GM18873 (cell line): ENCODE results near the gene ST6GAL1.
"Not testable (repeated sequence)": the region's sequence is repeated elsewhere in the genome, so short reads cannot be mapped to it uniquely, and the experiment has no call there.

Experiments used
- ATAC-seq: cut with Tn5 transposase; IDR thresholded peaks from one replicate; pipeline ENCODE4 v1.9.1; 2021; ENCODE audit warnings: mild to moderate bottlenecking, moderate library complexity, moderate number of reproducible peaks; ENCODE audit not compliant: unreplicated experiment, low FRiP score

Gene ST6GAL1

DNA sequence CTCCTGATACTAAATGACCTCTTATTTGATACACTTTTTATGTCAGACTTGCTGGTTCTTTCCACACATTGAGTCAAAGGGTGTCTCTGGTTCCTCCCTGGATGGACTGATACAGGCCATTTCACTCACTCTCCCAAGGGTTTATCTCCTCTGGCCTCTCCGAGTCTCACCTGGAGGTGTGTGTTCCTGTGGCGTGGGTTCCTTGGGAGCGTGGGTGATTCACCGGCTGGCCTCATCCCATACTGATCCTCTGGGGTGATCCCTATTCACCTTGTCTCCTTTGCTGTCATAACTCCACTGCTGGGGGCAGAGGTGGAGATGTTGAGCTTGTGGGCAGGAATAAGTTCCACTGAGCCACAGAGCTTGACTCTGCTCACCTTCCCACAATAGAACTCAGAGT is 61.1 kb downstream of the ST6GAL1 start:
- ATAC-seq, result no peak

DNA sequence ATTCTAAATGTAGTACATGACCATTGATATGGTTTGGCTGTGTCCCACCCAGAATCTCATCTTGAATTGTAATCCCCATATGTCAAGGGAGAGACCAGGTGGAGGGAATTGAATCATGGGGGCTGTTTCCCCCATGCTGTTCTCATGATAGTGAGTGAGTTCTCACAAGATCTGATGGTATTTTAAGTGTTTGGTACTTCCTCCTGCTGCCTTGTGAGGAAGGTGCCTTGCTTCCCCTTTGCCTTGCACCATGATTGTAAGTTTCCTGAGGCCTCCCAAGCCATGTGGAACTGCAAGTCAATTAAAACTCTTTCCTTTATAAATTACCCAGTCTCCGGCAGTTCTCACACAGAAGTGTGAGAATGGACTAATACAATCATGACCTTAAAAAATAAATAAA is 61.8 kb downstream of the ST6GAL1 start:
- not testable (repeated sequence) for ATAC-seq

DNA sequence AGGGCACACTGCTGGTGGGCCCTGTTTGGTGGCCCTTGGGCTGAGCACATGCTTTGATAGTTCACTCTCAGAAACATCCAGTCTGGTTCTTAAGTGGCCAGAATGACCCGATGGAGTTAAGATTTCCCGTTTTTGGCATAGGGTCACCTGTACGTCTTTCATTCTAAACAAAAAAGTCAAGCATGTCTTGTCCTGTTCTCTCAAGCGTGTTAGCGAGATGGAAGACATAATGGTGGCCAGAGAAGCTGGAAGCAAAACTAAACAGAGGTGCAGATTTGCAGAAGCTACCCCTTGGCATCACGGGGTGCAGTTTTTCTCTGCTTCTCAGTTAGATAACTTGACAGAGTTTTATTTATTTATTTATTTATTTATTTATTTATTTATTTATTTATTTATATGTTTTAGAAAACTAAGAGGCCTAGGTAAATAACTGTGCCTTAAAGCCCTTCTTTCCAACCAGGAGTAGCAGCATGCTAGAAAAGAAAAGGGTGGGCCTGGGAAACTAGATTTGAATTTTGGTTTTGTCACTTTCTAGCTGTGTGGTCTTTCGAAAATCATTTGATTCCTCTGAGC is 63.0 kb downstream of the ST6GAL1 start:
- no peak for ATAC-seq

DNA sequence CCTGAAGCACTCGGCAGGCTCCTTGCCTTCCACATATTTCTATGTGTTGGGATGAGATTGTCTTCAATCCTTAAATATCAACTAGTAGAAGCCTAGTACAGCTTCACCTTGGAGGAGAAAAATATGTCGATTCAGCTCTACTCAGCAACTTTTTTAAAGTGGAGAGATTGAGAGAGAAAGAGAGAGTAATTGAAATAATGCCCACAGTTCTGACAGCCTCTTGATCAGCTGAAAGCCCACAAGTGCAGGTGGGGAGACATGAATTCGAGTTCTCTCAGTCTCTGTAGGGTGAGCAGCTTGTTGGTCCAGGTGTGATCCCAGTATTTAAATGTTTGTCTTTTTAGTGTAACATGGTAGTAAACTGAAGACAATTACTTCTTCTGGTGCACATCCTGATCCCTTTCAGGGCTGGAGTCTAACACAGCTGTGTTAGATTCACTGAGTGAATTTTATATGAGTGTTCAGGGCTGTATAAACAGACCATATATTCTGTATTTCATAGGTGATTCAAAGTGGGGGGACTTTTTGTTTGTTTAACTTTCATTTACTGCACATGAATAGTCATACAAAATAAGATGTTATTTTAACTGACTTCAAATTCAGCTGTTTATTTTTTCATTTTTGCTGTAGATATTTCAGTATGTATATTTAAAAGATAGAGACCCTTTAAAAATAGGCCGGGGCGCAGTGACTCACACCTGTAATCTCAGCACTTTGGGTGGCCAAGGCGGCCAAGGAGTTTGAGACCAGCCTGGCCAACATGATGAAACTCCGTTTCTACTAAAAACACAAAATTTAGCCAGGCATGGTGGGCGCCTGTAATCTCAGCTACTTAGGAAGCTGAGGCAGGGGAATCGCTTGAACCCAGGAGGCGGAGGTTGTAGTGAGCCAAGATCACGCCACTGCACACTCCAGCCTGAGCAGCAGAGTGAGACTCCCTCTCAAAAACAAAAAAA is 64.0 kb downstream of the ST6GAL1 start:
- no peak for ATAC-seq

DNA sequence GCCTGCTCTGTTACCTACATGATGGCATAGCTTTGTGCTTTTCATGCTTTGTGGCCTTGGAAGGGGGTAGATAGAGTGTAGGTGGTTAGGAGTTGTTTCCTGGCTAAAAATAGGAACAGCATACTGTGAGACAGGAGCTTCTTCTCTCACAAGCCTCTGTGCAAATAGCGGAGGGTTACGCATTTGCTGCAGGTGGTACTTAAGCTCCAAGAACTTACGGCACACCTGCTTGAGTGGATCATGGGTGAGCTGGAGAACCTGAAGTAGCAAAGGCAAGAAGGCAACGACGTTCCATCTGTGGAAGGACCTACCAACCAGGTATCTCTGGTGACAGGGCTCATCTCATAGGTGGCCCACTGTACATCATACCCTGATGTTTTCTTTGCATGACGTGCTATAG is 66.0 kb downstream of the ST6GAL1 start:
- ATAC-seq, result no peak

DNA sequence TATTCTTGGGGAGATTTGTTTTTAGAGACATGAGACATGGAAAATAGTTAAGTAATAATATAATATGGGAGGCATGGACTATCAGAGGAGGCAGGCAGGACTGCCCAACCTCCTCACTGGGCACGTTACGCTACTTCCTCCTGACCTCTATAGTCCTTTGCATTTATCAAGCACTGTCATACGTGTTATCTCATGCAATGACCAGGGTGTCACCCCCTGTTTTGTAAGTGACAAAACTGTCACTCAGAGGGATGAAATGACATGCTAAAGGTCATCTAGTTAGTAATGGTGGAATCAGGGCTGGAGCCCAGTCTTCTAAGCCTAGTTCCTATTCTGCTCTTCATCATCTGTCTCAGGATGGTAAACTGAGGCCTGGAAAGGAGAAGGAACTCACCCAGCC is 66.7 kb downstream of the ST6GAL1 start:
- no peak for ATAC-seq

DNA sequence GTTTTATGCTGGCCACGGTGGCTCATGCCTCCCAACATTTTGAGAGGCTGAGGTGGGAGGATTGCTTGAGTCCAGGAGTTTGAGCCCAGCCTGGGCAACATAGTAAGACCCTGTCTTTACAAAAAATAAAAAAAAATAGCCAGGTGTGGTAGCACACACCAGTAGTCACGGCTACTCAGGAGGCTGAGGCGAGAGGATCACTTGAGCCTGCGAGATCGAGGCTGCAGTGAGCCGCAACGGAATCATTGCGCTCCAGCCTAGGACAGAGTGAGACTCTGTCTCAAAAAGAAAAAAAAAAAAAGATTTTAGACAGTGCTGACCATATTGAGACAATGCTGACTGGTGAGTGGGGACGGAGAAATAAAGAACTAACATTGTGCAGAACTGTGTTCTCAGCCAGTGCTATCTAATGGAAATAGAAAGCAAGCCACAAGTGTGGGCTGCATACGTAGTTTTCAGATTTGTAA is 67.2 kb downstream of the ST6GAL1 start:
- no peak for ATAC-seq

DNA sequence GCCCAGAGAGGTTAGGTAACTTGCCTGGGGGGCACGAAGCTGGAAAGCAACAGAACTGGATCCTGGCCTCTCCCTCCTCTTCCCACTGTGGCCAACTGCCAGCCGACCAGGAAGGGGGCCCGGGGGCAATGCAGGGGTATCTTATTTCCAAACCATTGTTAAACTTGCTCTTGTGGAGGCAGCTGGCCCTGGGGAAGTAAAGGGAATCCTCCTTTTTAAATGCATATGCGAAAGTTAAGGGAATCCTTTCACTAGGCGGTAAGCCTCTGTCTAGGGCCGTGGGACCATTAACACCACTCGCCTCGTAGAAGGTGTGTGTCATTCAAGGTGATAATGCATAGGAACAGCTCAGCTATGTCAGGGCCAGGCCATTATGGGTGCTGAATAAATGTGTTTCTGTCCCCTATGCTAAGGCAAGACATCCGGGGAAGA is 68.6 kb downstream of the ST6GAL1 start:
- ATAC-seq, result no peak

DNA sequence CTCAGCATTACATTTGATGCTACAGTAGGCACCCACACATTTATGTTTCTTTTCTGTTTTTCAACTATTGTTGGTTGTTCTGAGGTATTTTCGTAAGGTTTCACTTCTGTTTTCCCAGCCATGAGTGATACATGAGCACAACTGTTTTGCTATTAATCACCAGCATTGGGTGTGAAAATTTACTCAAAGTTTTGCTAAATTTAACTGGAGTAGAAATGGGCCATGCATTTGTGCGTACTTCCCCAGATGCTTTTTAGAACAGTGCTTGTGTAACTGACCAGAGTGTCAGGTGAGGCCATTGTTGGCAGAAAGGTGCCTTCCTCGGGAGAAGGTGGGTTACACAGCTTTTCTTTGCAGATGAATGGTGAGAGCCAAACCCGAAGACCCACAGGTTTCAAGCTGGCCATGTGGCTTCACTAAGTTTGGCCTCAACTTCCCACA is 70.4 kb downstream of the ST6GAL1 start:
- peak; percentile 66 for ATAC-seq

DNA sequence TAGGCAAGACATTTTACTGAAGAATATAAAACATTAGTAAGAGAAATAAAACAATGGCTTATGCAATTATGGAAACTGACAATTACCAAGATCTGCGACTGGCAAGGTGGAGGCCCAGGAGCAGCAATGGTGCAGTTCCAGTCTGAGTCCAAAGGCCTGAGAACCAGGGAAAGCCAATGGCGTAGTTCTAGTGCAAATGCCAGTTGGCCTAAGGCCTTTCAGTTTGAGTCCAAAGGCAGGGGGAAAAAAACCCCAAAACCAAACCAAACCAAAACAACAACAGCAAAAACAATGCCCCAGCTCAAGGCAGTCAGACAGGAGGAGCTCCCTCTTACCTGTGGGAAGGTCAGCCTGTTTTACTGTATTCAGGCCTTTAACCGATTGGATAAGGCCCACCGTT is 72.6 kb downstream of the ST6GAL1 start:
- ATAC-seq, result no peak

DNA sequence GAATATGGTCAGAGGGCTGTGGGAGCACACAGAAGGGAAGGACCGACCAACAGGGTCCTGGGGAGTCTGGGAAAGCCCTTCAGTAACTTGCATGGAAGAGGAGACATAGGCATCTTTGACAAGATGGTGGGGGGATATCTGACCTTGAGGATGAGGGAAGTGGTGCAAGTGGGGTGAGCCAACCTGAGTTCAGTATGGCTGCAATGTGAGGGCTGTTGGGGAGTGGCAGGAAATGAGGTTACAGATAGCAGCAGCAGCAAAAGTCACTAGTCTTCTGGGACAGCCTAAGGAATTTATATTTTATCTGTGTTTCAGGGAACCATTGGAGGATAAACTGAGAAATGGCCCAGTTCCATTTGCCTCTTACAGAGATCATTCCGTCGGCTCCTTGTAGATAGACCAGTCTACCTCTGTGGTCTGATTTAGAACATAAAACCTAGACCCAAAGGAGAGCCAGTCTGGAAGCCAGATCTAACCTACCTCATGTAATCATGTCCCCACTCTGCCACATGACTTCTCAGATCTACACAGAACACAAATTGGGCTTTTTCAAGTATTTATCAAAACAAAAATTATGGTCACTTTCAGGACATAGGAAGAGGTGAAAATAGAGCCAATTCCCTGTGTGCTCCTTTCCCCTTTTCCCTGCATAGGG is 75.6 kb downstream of the ST6GAL1 start:
- no peak for ATAC-seq

DNA sequence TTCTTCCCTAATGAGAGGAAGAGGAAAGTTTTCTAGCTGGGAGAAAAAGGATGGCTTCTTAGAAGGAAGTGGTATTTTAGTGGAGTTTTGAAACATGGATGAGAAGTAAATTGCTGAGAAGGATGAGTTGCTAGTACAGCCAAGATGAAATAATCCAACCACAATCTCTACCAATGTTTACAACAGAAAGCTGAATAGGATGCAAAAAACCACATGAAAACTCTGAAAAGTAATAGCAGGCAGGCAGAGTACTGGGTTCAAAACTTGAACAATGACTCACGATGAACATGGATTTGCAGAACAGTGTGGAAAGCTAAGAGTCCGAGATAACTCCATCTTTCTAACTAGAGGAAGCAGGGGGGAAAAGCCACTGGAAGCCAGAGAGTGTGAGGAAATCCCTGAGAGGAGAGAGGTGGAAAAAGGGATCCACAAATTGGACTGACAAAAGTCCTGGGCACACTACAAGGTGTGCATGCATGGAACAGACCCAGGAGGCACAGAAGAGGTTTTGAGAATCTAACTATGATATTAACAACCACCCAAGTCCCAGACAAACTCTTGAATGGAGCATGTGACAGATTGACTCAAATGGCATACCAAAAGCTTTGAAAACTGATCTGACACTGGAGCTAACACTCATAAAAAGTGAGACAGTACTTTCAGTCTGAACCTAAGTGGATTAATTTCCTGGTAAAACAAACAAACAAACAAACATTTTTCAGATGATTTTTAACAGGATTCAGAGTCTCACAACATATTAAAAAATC is 76.7 kb downstream of the ST6GAL1 start:
- ATAC-seq, result no peak

DNA sequence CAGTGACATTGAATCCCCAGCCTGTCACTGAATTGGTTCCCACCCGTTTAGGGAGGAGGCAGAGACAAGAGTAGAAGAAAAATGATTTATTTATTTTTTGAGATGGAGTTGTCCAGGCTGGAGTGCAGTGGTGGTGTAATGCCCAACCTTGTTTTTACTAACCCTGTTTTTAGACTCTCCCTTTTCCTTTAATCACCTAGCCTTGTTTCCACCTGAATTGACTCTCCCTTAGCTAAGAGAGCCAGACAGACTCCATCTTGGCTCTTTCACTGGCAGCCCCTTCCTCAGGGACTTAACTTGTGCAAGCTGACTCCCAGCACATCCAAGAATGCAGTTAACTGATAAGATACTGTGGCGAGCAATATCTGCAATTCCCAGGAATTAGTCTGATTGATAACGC is 80.1 kb downstream of the ST6GAL1 start:
- ATAC-seq, result not testable (repeated sequence)

DNA sequence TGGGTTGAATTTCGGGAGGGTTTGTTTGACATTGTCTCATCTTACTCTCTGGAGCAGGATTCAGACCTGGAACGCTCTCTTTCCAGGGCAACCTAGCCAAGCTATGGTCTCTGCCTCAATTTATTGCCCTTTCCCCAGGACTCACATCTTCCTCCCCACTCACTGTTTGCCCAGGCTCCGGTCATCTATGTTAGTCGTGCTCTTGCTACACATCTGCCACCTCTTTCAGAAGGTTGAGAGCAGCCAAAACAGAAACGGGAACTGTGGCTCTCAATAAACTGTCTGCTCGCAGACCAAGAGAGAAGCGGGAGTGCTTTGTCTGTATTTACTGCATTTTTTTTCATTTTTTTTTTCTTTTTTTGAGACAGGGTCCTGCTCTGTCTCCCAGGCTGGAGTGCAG is 81.6 kb downstream of the ST6GAL1 start:
- no peak for ATAC-seq

DNA sequence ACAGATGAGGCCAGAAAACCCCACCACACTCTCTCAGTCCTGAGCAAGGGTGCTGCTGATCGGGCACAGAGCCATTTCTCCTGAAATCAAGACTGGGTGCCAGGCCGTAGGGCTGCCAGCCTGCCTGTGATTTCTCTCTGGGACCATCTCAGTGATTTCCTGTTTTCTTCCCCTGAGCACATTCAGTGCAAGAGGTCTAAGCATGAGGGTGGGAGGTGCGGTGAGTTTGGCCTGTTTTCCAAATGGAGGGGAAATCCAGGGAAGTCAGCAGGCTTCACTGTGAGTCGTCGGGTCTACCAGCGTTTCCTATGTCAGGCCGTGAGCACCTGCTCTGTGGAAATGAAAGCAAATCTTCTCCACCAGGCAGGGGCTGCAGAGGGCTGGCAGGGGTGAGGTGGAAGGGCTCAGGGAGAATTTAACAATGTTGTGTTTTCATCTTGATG is 82.3 kb downstream of the ST6GAL1 start:
- no peak for ATAC-seq

DNA sequence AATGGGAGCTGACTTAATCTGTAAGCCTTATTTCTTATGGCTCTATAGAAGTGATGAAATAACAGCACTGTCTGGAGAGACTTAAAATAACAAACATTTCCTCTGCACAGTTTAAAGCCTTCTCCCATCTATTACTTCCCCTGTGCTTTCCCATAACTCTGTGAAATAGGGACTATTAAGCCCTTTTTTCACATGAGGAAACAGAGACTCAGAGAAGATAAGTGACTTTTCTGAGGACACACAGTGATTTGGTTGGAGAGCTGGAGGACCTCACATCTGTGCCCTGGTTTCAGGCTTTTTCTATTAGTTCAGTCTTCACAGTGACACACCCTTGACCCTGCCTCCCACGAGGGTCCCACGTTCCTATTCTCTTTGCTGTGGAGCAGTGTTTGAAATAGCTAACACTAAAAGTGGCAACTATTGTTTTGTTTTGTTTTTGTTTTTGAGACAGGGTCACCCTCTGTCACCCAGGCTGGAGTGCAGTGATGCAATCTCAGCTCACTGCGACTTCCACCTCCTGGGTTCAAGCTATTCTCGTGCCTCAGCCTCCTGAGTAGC is 82.9 kb downstream of the ST6GAL1 start:
- no peak for ATAC-seq

DNA sequence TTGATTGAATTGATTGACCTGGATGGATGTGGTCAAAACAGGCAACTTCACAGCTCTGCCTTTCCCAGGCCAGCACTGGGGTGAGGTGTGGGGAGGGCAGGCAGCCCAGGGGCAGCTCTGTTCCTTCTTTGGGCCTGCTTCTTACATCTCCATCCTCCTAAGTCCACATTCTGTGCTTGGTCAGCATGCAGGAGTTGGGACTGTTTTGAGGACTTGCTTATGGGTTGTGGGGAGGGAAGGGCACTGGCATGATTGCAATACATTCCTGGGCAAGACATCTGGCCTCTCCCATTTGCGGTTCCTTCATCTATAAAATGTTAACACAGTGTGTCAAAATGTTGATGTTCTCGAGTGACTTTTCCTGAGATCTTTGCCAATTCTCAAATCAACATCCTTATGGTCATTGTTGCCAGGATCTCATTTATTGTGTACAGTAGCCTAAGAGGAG is 84.1 kb downstream of the ST6GAL1 start:
- ATAC-seq, result no peak

DNA sequence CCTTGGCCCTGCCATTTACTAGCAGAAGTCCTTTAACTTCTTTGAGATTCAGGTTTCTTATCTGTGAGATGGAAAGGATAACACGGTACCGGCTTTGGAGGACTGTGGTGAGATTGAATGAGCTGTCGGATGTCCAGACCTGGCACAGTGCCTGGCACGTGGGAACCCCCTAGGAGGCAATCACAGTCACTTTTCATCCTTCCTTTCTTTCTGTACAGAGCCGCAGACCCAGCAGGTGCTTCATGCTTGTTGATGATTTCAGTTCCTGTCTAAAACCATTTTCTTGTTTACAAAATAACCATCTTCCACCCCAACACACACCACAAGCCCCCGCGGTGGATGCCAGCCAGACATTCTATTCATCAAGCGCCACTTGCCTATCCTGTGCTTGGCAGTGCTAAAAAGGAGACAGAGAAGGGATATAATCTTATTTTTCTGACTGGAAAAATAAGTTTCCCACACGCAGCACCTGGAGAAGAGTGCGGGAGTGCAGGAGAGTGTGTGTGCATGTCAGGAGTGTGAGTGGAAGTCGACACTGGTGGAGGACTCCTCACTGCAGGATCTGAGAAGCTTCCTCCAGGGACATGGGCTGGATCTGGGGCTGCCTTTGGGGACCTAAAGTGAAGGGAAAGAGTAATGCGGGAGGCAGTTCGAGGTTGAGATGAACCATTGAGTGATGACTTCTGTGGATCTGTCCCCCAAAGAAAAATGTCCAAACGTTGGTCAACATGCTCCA is 85.7 kb downstream of the ST6GAL1 start:
- ATAC-seq, result peak; percentile 56

DNA sequence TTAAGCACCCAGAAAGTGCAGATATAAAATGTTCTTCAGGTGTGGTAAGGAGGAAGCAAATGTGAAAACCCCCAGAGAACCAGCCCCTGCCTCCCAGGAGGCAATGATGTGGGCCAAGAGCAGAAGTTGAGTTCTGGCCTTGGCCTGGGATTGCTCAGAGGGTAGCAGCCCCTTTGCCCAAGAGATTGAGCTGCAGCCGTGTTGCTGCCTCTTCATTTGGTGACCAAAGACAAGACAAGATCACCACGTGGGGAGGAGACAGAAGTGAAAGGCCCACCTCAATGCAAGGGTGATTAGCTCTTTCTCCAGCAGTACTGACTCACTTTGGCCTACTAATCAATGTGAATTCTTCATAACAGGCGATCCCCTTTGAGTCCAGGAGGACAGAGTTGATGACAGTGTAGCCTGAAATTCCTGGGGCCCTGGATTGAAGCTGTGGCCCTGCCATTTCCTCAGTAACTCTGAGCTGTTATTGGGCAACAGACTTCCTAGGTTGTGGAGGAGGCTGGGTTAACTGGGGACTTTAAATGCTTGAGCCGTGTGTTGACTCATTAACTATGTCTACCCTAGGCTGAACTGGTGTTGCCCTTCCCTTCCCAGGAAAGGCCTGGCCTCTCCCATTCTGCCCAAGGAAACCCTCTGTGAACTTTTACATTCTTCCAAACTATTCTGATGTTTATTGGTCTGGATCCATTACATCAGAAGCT is 86.5 kb downstream of the ST6GAL1 start:
- ATAC-seq, result no peak
